ENCODE results near the gene MDH2. TPM values are rescaled to one million over a fixed set of nuclear protein-coding genes. Genes with fewer than 3 reads are reported as not detected.
"Not testable (repeated sequence)": the region's sequence is repeated elsewhere in the genome, so short reads cannot be mapped to it uniquely, and the experiment has no call there.

MDH2 gene
- total and polyA plus RNA-seq, 4 donors: 54.3 to 200 (median 85.6) TPM

- no peak for ATAC-seq (ENCODE audit: insufficient read depth, low FRiP score)
These were observed 60.8 kb downstream of the MDH2 start for GRCh38 chr7:76108540-76109233.

GRCh38 chr7:76113042-76113630 is 65.2 kb downstream of the MDH2 start:
- not testable (repeated sequence) for H3K9me3 ChIP-seq (ENCODE audit: control insufficient read depth in 4 of 4, insufficient read depth in 3 of 4, low read length in 3 of 4); H3K4me1 ChIP-seq (ENCODE audit: control insufficient read depth in 5 of 5, insufficient read depth in 5 of 5, low read length in 5 of 5); H3K27me3 ChIP-seq (ENCODE audit: control insufficient read depth in 3 of 3, insufficient read depth in 3 of 3, low read length in 2 of 3); H3K27ac ChIP-seq (ENCODE audit: low read depth in 1 of 2, low read length in 1 of 2); DNase-seq; ATAC-seq (ENCODE audit: insufficient read depth, low FRiP score); H3K4me3 ChIP-seq; H3K36me3 ChIP-seq (ENCODE audit: control insufficient read depth in 4 of 4, insufficient read depth in 4 of 4, low read length in 4 of 4); H3K9ac ChIP-seq (ENCODE audit: insufficient read depth in 1 of 2, low read length in 2 of 2)
- 91 to 93% methylated on average over 9 of the region's 9 CpGs for WGBS, 2 donors

More at GRCh38 chr7:76108540-76109233, 60.8 kb downstream of the MDH2 start:
- H3K9ac ChIP-seq (ENCODE audit: insufficient read depth in 1 of 2, low read length in 2 of 2): no peak overlapping the region
- peak in 2 of 3 donors; percentile 4 to 27 for DNase-seq
- H3K27me3 ChIP-seq (ENCODE audit: control insufficient read depth in 3 of 3, insufficient read depth in 3 of 3, low read length in 2 of 3): no peaks in the 10 kb centered on the region
- no peak overlapping the region for H3K27ac ChIP-seq (ENCODE audit: low read depth in 1 of 2, low read length in 1 of 2)
- H3K4me1 ChIP-seq (ENCODE audit: control insufficient read depth in 5 of 5, insufficient read depth in 5 of 5, low read length in 5 of 5): no peaks in the 10 kb centered on the region
- WGBS, 2 donors: 57 to 71% methylated on average over 11 of the region's 11 CpGs
- no peaks in the 10 kb centered on the region for H3K9me3 ChIP-seq (ENCODE audit: control insufficient read depth in 4 of 4, insufficient read depth in 3 of 4, low read length in 3 of 4)
- no peak overlapping the region for H3K4me3 ChIP-seq
- TF ChIP-seq CTCF (IDR thresholded peaks at IDR 0.05; ENCODE audit: control extremely low read depth, extremely low read depth): no peak
- H3K36me3 ChIP-seq (ENCODE audit: control insufficient read depth in 4 of 4, insufficient read depth in 4 of 4, low read length in 4 of 4): no peaks in the 10 kb centered on the region

GRCh38 chr7:76114742-76115141 is 66.8 kb downstream of the MDH2 start:
- not testable (repeated sequence) for ATAC-seq (ENCODE audit: insufficient read depth, low FRiP score); H3K27ac ChIP-seq (ENCODE audit: low read depth in 1 of 2, low read length in 1 of 2); DNase-seq; H3K36me3 ChIP-seq (ENCODE audit: control insufficient read depth in 4 of 4, insufficient read depth in 4 of 4, low read length in 4 of 4); H3K4me1 ChIP-seq (ENCODE audit: control insufficient read depth in 5 of 5, insufficient read depth in 5 of 5, low read length in 5 of 5); H3K4me3 ChIP-seq; H3K9me3 ChIP-seq (ENCODE audit: control insufficient read depth in 4 of 4, insufficient read depth in 3 of 4, low read length in 3 of 4); H3K9ac ChIP-seq (ENCODE audit: insufficient read depth in 1 of 2, low read length in 2 of 2); H3K27me3 ChIP-seq (ENCODE audit: control insufficient read depth in 3 of 3, insufficient read depth in 3 of 3, low read length in 2 of 3)
- WGBS, 2 donors: 85 to 87% methylated on average over 1 of the region's 1 CpG

Small RNA genes within 50 kb of the gene (small RNA-seq; reads per million reads assigned to genes)
- not detected for gene RNU6-863P (ENCODE audit: low replicate concordance)

Other genes with a start within 250 kb of the MDH2 start
- gene CCL24, start 234.3 kb upstream of the MDH2 start, total RNA-seq: 1 to 10 TPM in 1 of 2 donors, not detected in 1; 4.8 TPM
- gene CCL24, start 234.3 kb upstream of the MDH2 start, polyA plus RNA-seq: 1 to 10 TPM; 1.1 to 2.8 TPM
- gene RHBDD2, start 169.1 kb upstream of the MDH2 start, total RNA-seq: 100 to 1,000 TPM in 1 of 2 donors, 10 to 100 TPM in 1; 25.1 to 102 TPM
- gene RHBDD2, start 169.1 kb upstream of the MDH2 start, polyA plus RNA-seq: 10 to 100 TPM; 67.0 to 97.1 TPM
- 100 to 1,000 TPM; 111 to 284 TPM for gene POR, start 133.0 kb upstream of the MDH2 start, total RNA-seq
- 100 to 1,000 TPM; 243 to 305 TPM for gene POR, start 133.0 kb upstream of the MDH2 start, polyA plus RNA-seq
- 10 to 100 TPM; 15.7 to 58.8 TPM for gene TMEM120A, start 53.5 kb upstream of the MDH2 start, total RNA-seq
- 10 to 100 TPM; 56.5 to 90.1 TPM for gene TMEM120A, start 53.5 kb upstream of the MDH2 start, polyA plus RNA-seq
- 10 to 100 TPM; 36.6 to 40.3 TPM for gene STYXL1, start 106 bp upstream of the MDH2 start, total RNA-seq
- 10 to 100 TPM; 42.2 to 45.8 TPM for gene STYXL1, start 106 bp upstream of the MDH2 start, polyA plus RNA-seq
- gene SRRM3, start 153.8 kb downstream of the MDH2 start, total RNA-seq: under 1 TPM; 0.14 to 0.83 TPM
- under 1 TPM; 0.56 to 0.71 TPM for gene SRRM3, start 153.8 kb downstream of the MDH2 start, polyA plus RNA-seq